Transverse colon (tissue), 4 donors: Measurements from ENCODE around the gene FAAH2. TPM values are rescaled to one million over a fixed set of nuclear protein-coding genes. Genes with fewer than 3 reads are reported as not detected.
"Not testable (repeated sequence)": the region's sequence is repeated elsewhere in the genome, so short reads cannot be mapped to it uniquely, and the experiment has no call there.

Experiments used
- DNase-seq: peaks from one replicate; pipeline ENCODE4 v3.0.0-alpha.2; 2019
- H3K27ac ChIP-seq, 4 donors: fragments of 200-600 bp; sonication (generic); 2 replicates each; pipeline ENCODE4 v1.5.1; 2016 to 2018; ENCODE audit warnings: inconsistent platforms in 4 of 4
- H3K27me3 ChIP-seq: fragments of 200-600 bp; sonication (generic); 2 replicates; pipeline ENCODE4 v1.5.1; 2017; ENCODE audit warnings: inconsistent platforms
- H3K36me3 ChIP-seq, 4 donors: fragments of 200-600 bp; sonication (generic); 2 replicates each; pipeline ENCODE4 v1.5.1; 2017 to 2019; ENCODE audit warnings: inconsistent platforms in 4 of 4
- H3K4me1 ChIP-seq, 4 donors: fragments of 200-600 bp; sonication (generic); 2 replicates each; pipeline ENCODE4 v1.5.1; 2017 to 2020; ENCODE audit warnings: inconsistent platforms in 4 of 4
- H3K4me3 ChIP-seq, 4 donors: fragments of 200-600 bp; sonication (generic); 1 replicate in 1 of 4; 2 replicates in 3 of 4; pipeline versions ENCODE4 v1.5.1 to v1.6.1; 2017 to 2019; ENCODE audit warnings: inconsistent platforms in 4 of 4
- H3K9me3 ChIP-seq, 2 donors: fragments of 200-600 bp; sonication (generic); 2 replicates each; pipeline ENCODE4 v1.5.1; 2017 to 2019; ENCODE audit warnings: inconsistent platforms in 2 of 2
- CTCF ChIP-seq, 5 experiments: fragments of 200-600 bp in 3 of 5; fragments of 450-650 bp in 2 of 5; sonication (generic) in 3 of 5; IDR thresholded peaks; 1 replicate in 2 of 5; 2 replicates in 3 of 5; pipeline ENCODE4 v1.5.1; 2016 to 2017; ENCODE audit warnings: antibody characterized with exemption in 5 of 5, inconsistent platforms in 3 of 5, mild to moderate bottlenecking in 2 of 5, moderate library complexity in 1 of 5
- EP300 ChIP-seq: sonication (generic); formaldehyde crosslinking; IDR thresholded peaks from one replicate; pipeline ENCODE4 v1.6.1; 2017; ENCODE audit warnings: antibody characterized with exemption, low read depth
- POLR2A ChIP-seq: fragments of 450-650 bp; IDR thresholded peaks from one replicate; pipeline ENCODE4 v1.6.1; 2016; ENCODE audit warnings: antibody characterized with exemption, mild to moderate bottlenecking, moderate library complexity
- POLR2AphosphoS5 ChIP-seq, 3 donors: sonication (generic); formaldehyde crosslinking; IDR thresholded peaks; one replicate each; pipeline ENCODE4 v1.6.1; 2016; ENCODE audit warnings: antibody characterized with exemption in 3 of 3
- WGBS, 2 donors: methylation state at CpG; one replicate each; pipeline ENCODE4 v1.1.5; 2018; ENCODE audit warnings: low coverage in 1 of 2; 5-methylcytosine and 5-hydroxymethylcytosine counted together
- in situ Hi-C, 4 donors: fragments of 200-750 bp; cut with MboI; loops; one replicate each; pipeline versions ENCODE4 v1.15.0 to v1.15.1; 2017; ENCODE audit warnings: low sequenced_read_pairs in 3 of 4, low pct_ligation_motif_present in 1 of 4, low pct_unique_long_range_greater_than_20kb in 1 of 4
- intact Hi-C: fragments of 100-400 bp; cut with DNase I; formaldehyde crosslinking; loops from one replicate; pipeline ENCODE4 v1.15.1; 2023; ENCODE audit warnings: low total_unique reads
- total RNA-seq, 4 donors: library from RNA; depleted of rRNA; stranded (reverse); fragments of >200 nt; gene quantifications; one replicate each; pipeline ENCODE4 v1.1.0, GENCODE V29; 2016

FAAH2 gene
- total RNA-seq, 4 donors from 2014 or later = 12.0 to 16.2 (median 14.5) TPM; not detected in 1

GRCh38 chrX:57379296-57379695 lies 92.8 kb downstream of the FAAH2 start:
- Histone ChIP-seq H3K36me3 (no peaks in the 10 kb centered on the region), H3K27ac (no peak overlapping the region), H3K9me3 (no peaks in the 10 kb centered on the region), H3K4me3 (no peak overlapping the region), H3K4me1 (no peaks in the 10 kb centered on the region), H3K27me3 (no peaks in the 10 kb centered on the region)
- no peak for DNase-seq
- WGBS, 2 donors = 77% methylated on average over 4 of the region's 4 CpGs; no CpG with 5 or more reads in 1 of the 2 donors
- intact Hi-C loops (no loop called here), in situ Hi-C loops (no loop called here)
- TF ChIP-seq POLR2A (no peak), POLR2AphosphoS5 (IDR thresholded peaks at IDR 0.05) (no peak), EP300 (no peak), CTCF (IDR thresholded peaks at IDR 0.05) (no peak)

GRCh38 chrX:57380026-57380796 lies 93.7 kb downstream of the FAAH2 start:
- in situ Hi-C loops = no loop called here

GRCh38 chrX:57394162-57394561 lies 107.7 kb downstream of the FAAH2 start:
- H3K27ac ChIP-seq, H3K27me3 ChIP-seq, H3K36me3 ChIP-seq, H3K4me3 ChIP-seq, intact Hi-C loops, H3K4me1 ChIP-seq, H3K9me3 ChIP-seq, in situ Hi-C loops, DNase-seq: not testable (repeated sequence)
- 85% methylated on average over 7 of the region's 7 CpGs; no CpG with 5 or more reads in 1 of the 2 donors for WGBS, 2 donors

More at GRCh38 chrX:57380026-57380796, 93.7 kb downstream of the FAAH2 start:
- no peaks in the 10 kb centered on the region for H3K4me1 ChIP-seq
- H3K4me3 ChIP-seq = no peak overlapping the region
- no peak for TF ChIP-seq POLR2AphosphoS5 (IDR thresholded peaks at IDR 0.05)
- TF ChIP-seq POLR2A = no peak
- no peak for TF ChIP-seq EP300
- TF ChIP-seq CTCF (IDR thresholded peaks at IDR 0.05) = no peak
- DNase-seq = no peak
- 70 to 74% methylated on average over 2 to 3 of the region's 3 CpGs for WGBS, 2 donors
- H3K9me3 ChIP-seq = no peaks in the 10 kb centered on the region
- no peak overlapping the region for H3K27ac ChIP-seq
- intact Hi-C loops = no loop called here
- H3K27me3 ChIP-seq = no peaks in the 10 kb centered on the region
- H3K36me3 ChIP-seq = no peaks in the 10 kb centered on the region

GRCh38 chrX:57403191-57403590 lies 116.7 kb downstream of the FAAH2 start:
- intact Hi-C loops, DNase-seq, in situ Hi-C loops, H3K36me3 ChIP-seq, H3K4me1 ChIP-seq, H3K4me3 ChIP-seq, H3K27me3 ChIP-seq, H3K9me3 ChIP-seq, H3K27ac ChIP-seq: not testable (repeated sequence)
- WGBS, 2 donors = 75% methylated on average over 5 of the region's 5 CpGs; no CpG with 5 or more reads in 1 of the 2 donors

GRCh38 chrX:57406149-57406548 lies 119.6 kb downstream of the FAAH2 start:
- Histone ChIP-seq H3K27ac (no peak overlapping the region), H3K36me3 (no peaks in the 10 kb centered on the region), H3K9me3 (no peaks in the 10 kb centered on the region), H3K4me3 (no peak overlapping the region), H3K27me3 (no peaks in the 10 kb centered on the region), H3K4me1 (no peaks in the 10 kb centered on the region)
- TF ChIP-seq POLR2AphosphoS5 (IDR thresholded peaks at IDR 0.05) (no peak), CTCF (IDR thresholded peaks at IDR 0.05) (no peak), EP300 (no peak), POLR2A (no peak)
- in situ Hi-C loops = no loop called here
- intact Hi-C loops = no loop called here
- WGBS, 2 donors = 68% methylated on average over 5 of the region's 5 CpGs; no CpG with 5 or more reads in 1 of the 2 donors
- no peak for DNase-seq
